ENCODE data around the gene DPYD.

- TF ChIP-seq CTCF (IDR thresholded peaks at IDR 0.05; ENCODE audit: low read length) (no peak), EZH2 (optimal IDR thresholded peaks at IDR 0.05; ENCODE audit: low read depth, low read length) (no peak)
These were observed 288.1 kb downstream of the DPYD start for GRCh38 chr1:97632776-97633175.
